HCT116 (cell line): ENCODE measurements around the gene PCBP3. TPM values are rescaled to one million over a fixed set of nuclear protein-coding genes. Genes with fewer than 3 reads are reported as not detected.

ENCODE experiments used
- ATAC-seq: fragments of 200-7000 bp; cut with Tn5 transposase; 2 replicates; pipeline ENCODE4 v1.9.1; 2020; ENCODE audit warnings: mild to moderate bottlenecking, moderate library complexity
- BruUV-seq: library from RNA; stranded (reverse); fragments of 400-500 nt; replicated peaks from 2 replicates; lab custom pipeline; 2021; lab: Mats Ljungman, UMichigan
- CTCF ChIA-PET: fragments of 300-600 bp; sonication (Branson Sonifier 250); formaldehyde crosslinking; loops from one replicate; lab custom pipeline; 2021; ENCODE audit warnings: antibody characterized with exemption; lab: Charles Lee
- POLR2A ChIA-PET: fragments of 300-600, 350-600 bp; sonication (Branson Sonifier 250); formaldehyde crosslinking; loops from one replicate; lab custom pipeline; 2021; ENCODE audit warnings: antibody characterized with exemption; lab: Charles Lee
- RAD21 ChIA-PET, 2 experiments: fragments of 300-600 bp; sonication (Branson Sonifier 250); formaldehyde crosslinking; loops; one replicate each; lab custom pipeline; 2023; ENCODE audit warnings: low total read pairs in 2 of 2; ENCODE audit not compliant: uncharacterized antibody in 2 of 2, unreplicated experiment in 2 of 2, low non-redundant PET in 1 of 2; lab: Charles Lee
- DNase-seq: peaks from one replicate; pipeline ENCODE4 v3.0.0-alpha.2; 2010; ENCODE audit warnings: low read depth, low spot score
- H2AFZ ChIP-seq: fragments of 200-600 bp; shearing (Covaris generic), sonication (generic); 2 replicates; pipeline ENCODE4 v1.6.1; 2017; ENCODE audit warnings: low read depth, mixed run types, mixed read lengths, antibody characterized with exemption, low read length; ENCODE audit not compliant: poor library complexity, severe bottlenecking
- H3K27ac ChIP-seq: 2 replicates; pipeline ENCODE4 v1.5.1; 2012; ENCODE audit warnings: low read depth, low read length
- H3K27me3 ChIP-seq: fragments of 200-600 bp; sonication (generic); 2 replicates; pipeline ENCODE4 v1.6.1; 2016; ENCODE audit warnings: mixed run types, low read length, mixed read lengths; ENCODE audit not compliant: insufficient read depth
- H3K36me3 ChIP-seq, 2 experiments: fragments of 200-500 bp in 1 of 2; fragments of 200-600 bp in 1 of 2; sonication (Bioruptor generic) in 1 of 2; sonication (generic) in 1 of 2; 2 replicates each; pipeline versions ENCODE4 v1.5.1 to v1.6.1; 2014 to 2016; ENCODE audit warnings: low read length in 2 of 2, inconsistent platforms in 1 of 2, mixed read lengths in 1 of 2, mixed run types in 1 of 2; ENCODE audit not compliant: insufficient read depth in 2 of 2, control insufficient read depth in 1 of 2
- H3K4me1 ChIP-seq, 2 experiments: fragments of 200-600 bp in 1 of 2; sonication (generic) in 1 of 2; 2 replicates each; pipeline versions ENCODE4 v1.5.1 to v1.6.1; 2012 to 2017; ENCODE audit warnings: low read length in 2 of 2, inconsistent platforms in 1 of 2, mild to moderate bottlenecking in 1 of 2, mixed read lengths in 1 of 2, mixed run types in 1 of 2, moderate library complexity in 1 of 2; ENCODE audit not compliant: insufficient read depth in 2 of 2, control insufficient read depth in 1 of 2
- H3K4me2 ChIP-seq: fragments of 200-600 bp; sonication (generic); 2 replicates; pipeline ENCODE4 v1.6.1; 2017; ENCODE audit warnings: mixed run types, low read length, mixed read lengths
- H3K4me3 ChIP-seq, 2 experiments: fragments of 200-600 bp in 1 of 2; sonication (generic) in 1 of 2; replicated peaks in 1 of 2; 2 replicates each; pipeline ENCODE4 v1.5.1; 2011 to 2016; ENCODE audit warnings: low read length in 2 of 2, control low read depth in 1 of 2, low read depth in 1 of 2, mild to moderate bottlenecking in 1 of 2, mixed read lengths in 1 of 2, mixed run types in 1 of 2
- H3K79me2 ChIP-seq: fragments of 200-600 bp; sonication (generic); 2 replicates; pipeline ENCODE4 v1.6.1; 2017; ENCODE audit warnings: mild to moderate bottlenecking, mixed run types, low read length, moderate library complexity, mixed read lengths; ENCODE audit not compliant: insufficient read depth
- H3K9ac ChIP-seq: fragments of 200-600 bp; sonication (generic); 2 replicates; pipeline ENCODE4 v1.6.1; 2016; ENCODE audit warnings: low read length, mixed read lengths
- H3K9me2 ChIP-seq: fragments of 200-600 bp; sonication (generic), shearing (Covaris generic); 2 replicates; pipeline ENCODE4 v1.6.1; 2017; ENCODE audit warnings: mixed run types, mild to moderate bottlenecking, moderate library complexity; ENCODE audit not compliant: insufficient read depth
- H3K9me3 ChIP-seq, 2 experiments: fragments of 200-500 bp in 1 of 2; fragments of 200-600 bp in 1 of 2; sonication (Bioruptor generic) in 1 of 2; sonication (generic) in 1 of 2; 2 replicates each; pipeline ENCODE4 v1.6.1; 2014 to 2017; ENCODE audit warnings: low read length in 2 of 2, mixed read lengths in 2 of 2, inconsistent platforms in 1 of 2, low read depth in 1 of 2, mild to moderate bottlenecking in 1 of 2, mixed run types in 1 of 2, moderate library complexity in 1 of 2; ENCODE audit not compliant: control insufficient read depth in 1 of 2, insufficient read depth in 1 of 2
- H4K20me1 ChIP-seq: fragments of 200-600 bp; sonication (generic), shearing (Covaris generic); 2 replicates; pipeline ENCODE4 v1.6.1; 2017; ENCODE audit warnings: mixed run types, mild to moderate bottlenecking, moderate library complexity; ENCODE audit not compliant: insufficient read depth
- CEBPB ChIP-seq: IDR thresholded peaks from 2 replicates; pipeline ENCODE4 v1.6.1; 2012; ENCODE audit warnings: low read depth
- ELF1 ChIP-seq: IDR thresholded peaks from 2 replicates; pipeline ENCODE4 v1.6.1; 2012; ENCODE audit warnings: low read depth, borderline replicate concordance
- POLR2AphosphoS5 ChIP-seq: IDR thresholded peaks from 2 replicates; pipeline ENCODE4 v1.6.1; 2011; ENCODE audit warnings: mild to moderate bottlenecking, low read depth, low read length, moderate library complexity
- RAD21 ChIP-seq: IDR thresholded peaks from 2 replicates; pipeline ENCODE4 v1.6.1; 2012; ENCODE audit warnings: low read depth, mild to moderate bottlenecking
- SP1 ChIP-seq: IDR thresholded peaks from 2 replicates; pipeline ENCODE4 v1.6.1; 2012; ENCODE audit warnings: low read depth
- SRF ChIP-seq: IDR thresholded peaks from 2 replicates; pipeline ENCODE4 v1.6.1; 2012; ENCODE audit warnings: low read depth
- ZFX ChIP-seq: fragments of 450-650 bp; IDR thresholded peaks from 2 replicates; pipeline ENCODE4 v1.6.1; 2017
- ZNF274 ChIP-seq: fragments of 200-500 bp; sonication (Bioruptor generic); IDR thresholded peaks from 2 replicates; pipeline ENCODE4 v1.6.1; 2014; ENCODE audit warnings: mild to moderate bottlenecking, low read depth, low read length, inconsistent platforms
- intact Hi-C: fragments of 100-400 bp; cut with micrococcal nuclease; formaldehyde crosslinking; loops from 2 replicates; pipeline ENCODE4 v1.10.0; 2022
- total RNA-seq: library from RNA; stranded (reverse); gene quantifications from one replicate; pipeline ENCODE4 v1.2.1, GENCODE V29; 2021; ENCODE audit not compliant: unreplicated experiment
- TF ChIP-seq, protein P1 (sequence below): IDR thresholded peaks from 2 replicates; pipeline ENCODE4 v1.6.1; 2012; ENCODE audit warnings: low read depth
- TF ChIP-seq, protein P2 (sequence below): IDR thresholded peaks from 2 replicates; pipeline ENCODE4 v1.6.1; 2012
- TF ChIP-seq, protein P3 (sequence below): IDR thresholded peaks from 2 replicates; pipeline ENCODE4 v1.6.1; 2012

PCBP3 gene
- total RNA-seq, 1 experiment from 2014 or later: 3.1 TPM

DNA sequence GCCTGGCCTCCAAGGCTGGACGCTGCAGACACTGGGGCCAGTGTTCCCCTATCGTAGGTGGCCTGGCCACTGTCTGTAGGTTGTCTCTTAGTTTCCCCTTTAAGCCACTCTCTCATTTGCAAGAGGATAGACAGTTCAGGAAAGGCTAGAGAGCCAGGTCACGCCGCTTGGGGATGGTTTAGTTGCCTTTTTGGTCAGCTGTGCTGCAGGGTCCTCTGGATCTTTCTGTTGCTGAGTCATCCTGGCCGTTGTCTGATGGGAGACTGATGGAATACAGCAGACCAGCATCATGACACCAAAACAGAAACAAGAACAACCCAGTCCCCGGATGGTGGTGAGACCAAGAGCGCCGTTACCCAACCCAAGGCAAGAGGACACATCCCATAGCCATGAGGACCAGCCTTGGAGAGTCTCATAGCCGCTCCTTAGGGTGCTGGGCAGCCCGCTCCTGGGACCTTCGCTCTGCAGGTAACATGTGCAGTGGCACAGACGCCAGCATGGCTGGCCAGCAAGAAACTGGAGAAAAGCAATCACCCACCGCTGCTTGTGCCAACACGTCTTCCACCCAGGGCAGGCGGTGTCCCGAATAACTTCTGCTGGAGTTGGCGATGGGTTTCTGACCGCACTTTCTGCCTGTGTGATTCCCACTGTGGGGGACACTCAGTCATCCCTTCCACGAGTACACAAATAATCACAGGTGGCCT lies 258.9 kb downstream of the PCBP3 start:
- ATAC-seq: no peak
- intact Hi-C loops: no loop called here
- Histone ChIP-seq H3K4me2 (no peak overlapping the region), H3K9ac (no peak overlapping the region)
- no peak for TF ChIP-seq ELF1
- TF ChIP-seq SP1: no peak
- TF ChIP-seq ZFX: no peak
- TF ChIP-seq, all 23 proteins: peak for 0
- Histone ChIP-seq H3K4me3 (no peak overlapping the region), H3K36me3 (no peaks in the 10 kb centered on the region), H4K20me1 (no peaks in the 10 kb centered on the region), H3K4me1 (no peaks in the 10 kb centered on the region), H3K79me2 (no peaks in the 10 kb centered on the region), H3K27ac (no peak overlapping the region), H3K9me2 (no peaks in the 10 kb centered on the region), H3K27me3 (no peaks in the 10 kb centered on the region), H2AFZ (no peak overlapping the region), H3K9me3 (no peaks in the 10 kb centered on the region)
- DNase-seq: no peak
- no TSS peak for BruUV-seq
- ChIA-PET RAD21 (no interaction called here), POLR2A (no interaction called here), CTCF (no interaction called here)

DNA sequence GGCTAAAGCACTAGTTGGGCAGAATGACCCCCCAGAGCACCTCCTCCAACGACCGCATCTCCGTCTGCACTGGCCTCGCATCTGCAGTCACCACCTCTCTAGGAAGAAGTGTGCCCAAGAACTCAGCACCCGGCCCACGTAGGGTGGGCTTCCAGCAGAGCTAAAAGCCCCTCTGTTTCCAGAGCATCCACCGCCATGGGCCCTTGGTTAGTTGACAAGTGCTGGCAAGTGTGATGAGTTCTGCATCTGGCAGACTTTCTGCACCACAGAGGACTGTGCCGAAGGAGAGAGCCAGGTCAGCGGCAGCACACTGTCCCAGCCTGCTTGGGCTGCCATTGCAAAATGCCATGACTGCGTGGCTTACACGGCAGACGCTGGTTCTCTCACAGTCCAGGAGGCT lies 261.7 kb downstream of the PCBP3 start:
- Histone ChIP-seq H4K20me1 (no peaks in the 10 kb centered on the region), H3K4me3 (no peak overlapping the region), H3K36me3 (no peaks in the 10 kb centered on the region), H3K9ac (no peak overlapping the region), H3K4me2 (no peak overlapping the region), H3K27ac (no peak overlapping the region), H3K9me2 (no peaks in the 10 kb centered on the region), H2AFZ (no peak overlapping the region), H3K4me1 (no peaks in the 10 kb centered on the region), H3K9me3 (no peaks in the 10 kb centered on the region), H3K27me3 (no peaks in the 10 kb centered on the region), H3K79me2 (no peaks in the 10 kb centered on the region)
- intact Hi-C loops: no loop called here
- TF ChIP-seq POLR2AphosphoS5 (no peak), RAD21 (no peak), SRF (no peak), ZFX (no peak), ZNF274 (no peak), SP1 (no peak), CEBPB (no peak)
- TF ChIP-seq, protein P1, sequence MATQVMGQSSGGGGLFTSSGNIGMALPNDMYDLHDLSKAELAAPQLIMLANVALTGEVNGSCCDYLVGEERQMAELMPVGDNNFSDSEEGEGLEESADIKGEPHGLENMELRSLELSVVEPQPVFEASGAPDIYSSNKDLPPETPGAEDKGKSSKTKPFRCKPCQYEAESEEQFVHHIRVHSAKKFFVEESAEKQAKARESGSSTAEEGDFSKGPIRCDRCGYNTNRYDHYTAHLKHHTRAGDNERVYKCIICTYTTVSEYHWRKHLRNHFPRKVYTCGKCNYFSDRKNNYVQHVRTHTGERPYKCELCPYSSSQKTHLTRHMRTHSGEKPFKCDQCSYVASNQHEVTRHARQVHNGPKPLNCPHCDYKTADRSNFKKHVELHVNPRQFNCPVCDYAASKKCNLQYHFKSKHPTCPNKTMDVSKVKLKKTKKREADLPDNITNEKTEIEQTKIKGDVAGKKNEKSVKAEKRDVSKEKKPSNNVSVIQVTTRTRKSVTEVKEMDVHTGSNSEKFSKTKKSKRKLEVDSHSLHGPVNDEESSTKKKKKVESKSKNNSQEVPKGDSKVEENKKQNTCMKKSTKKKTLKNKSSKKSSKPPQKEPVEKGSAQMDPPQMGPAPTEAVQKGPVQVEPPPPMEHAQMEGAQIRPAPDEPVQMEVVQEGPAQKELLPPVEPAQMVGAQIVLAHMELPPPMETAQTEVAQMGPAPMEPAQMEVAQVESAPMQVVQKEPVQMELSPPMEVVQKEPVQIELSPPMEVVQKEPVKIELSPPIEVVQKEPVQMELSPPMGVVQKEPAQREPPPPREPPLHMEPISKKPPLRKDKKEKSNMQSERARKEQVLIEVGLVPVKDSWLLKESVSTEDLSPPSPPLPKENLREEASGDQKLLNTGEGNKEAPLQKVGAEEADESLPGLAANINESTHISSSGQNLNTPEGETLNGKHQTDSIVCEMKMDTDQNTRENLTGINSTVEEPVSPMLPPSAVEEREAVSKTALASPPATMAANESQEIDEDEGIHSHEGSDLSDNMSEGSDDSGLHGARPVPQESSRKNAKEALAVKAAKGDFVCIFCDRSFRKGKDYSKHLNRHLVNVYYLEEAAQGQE: no peak
- TF ChIP-seq, protein P2, sequence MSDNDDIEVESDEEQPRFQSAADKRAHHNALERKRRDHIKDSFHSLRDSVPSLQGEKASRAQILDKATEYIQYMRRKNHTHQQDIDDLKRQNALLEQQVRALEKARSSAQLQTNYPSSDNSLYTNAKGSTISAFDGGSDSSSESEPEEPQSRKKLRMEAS: no peak
- TF ChIP-seq, protein P3, sequence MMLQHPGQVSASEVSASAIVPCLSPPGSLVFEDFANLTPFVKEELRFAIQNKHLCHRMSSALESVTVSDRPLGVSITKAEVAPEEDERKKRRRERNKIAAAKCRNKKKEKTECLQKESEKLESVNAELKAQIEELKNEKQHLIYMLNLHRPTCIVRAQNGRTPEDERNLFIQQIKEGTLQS: no peak
- no peak for ATAC-seq
- BruUV-seq: no TSS peak
- DNase-seq: no peak
- ChIA-PET CTCF (no interaction called here), POLR2A (no interaction called here), RAD21 (no interaction called here)
